ENCODE data around the gene PSMC3IP. TPM values are rescaled to one million over a fixed set of nuclear protein-coding genes. Genes with fewer than 3 reads are reported as not detected.

Gene PSMC3IP
- total RNA-seq, 6 donors from 2014 or later: 1.9 to 6.8 (median 3.8) TPM; not detected in 1

DNA sequence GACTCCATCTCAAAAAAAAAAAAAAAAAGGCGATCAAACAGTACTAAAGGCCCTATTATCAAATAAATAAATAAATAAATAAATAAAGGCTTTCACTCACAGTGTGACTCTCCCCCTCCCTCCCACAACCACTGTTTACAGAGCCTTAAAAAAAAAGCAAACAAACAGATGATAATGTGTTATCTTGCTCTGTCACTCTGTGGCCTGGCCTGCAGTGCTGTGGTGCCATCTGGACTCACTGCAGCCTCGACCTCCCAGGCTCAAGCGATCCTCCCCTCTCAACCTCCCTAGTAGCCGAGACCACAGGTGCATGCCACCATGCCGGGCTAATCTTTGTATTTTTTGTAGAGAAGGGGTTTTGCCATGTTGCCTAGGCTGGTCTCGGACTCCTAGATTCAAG is 49.6 kb downstream of the PSMC3IP start:
- H3K4me1 ChIP-seq: peaks cover 17 to 58% (median 40%) of the 10 kb centered on the region in 4 donors

DNA sequence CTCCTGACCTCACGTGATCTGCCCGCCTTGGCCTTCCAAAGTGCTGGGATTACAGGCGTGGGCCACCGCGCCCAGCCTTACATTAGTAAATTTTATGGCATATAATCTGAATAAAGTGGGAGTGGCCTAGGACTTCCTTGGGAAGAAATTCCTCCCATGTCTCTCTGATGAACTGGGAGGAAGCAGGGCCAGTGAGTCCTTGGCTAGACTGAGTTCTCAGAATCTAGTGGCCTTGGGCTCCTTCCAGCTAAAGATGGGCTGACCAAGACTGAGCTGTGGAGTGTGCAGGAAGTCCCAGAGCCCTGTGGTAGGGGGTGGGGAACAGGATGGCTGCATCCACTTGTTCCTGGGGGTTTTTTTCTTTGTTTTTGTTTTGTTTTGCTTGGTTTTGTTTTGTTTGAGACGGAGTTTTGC is 51.5 kb downstream of the PSMC3IP start:
- 88 to 89% methylated on average over 6 of the region's 6 CpGs for WGBS, 2 donors
- TF ChIP-seq, protein P1, sequence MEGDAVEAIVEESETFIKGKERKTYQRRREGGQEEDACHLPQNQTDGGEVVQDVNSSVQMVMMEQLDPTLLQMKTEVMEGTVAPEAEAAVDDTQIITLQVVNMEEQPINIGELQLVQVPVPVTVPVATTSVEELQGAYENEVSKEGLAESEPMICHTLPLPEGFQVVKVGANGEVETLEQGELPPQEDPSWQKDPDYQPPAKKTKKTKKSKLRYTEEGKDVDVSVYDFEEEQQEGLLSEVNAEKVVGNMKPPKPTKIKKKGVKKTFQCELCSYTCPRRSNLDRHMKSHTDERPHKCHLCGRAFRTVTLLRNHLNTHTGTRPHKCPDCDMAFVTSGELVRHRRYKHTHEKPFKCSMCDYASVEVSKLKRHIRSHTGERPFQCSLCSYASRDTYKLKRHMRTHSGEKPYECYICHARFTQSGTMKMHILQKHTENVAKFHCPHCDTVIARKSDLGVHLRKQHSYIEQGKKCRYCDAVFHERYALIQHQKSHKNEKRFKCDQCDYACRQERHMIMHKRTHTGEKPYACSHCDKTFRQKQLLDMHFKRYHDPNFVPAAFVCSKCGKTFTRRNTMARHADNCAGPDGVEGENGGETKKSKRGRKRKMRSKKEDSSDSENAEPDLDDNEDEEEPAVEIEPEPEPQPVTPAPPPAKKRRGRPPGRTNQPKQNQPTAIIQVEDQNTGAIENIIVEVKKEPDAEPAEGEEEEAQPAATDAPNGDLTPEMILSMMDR (IDR thresholded peaks at IDR 0.05): no peak
- no peak for TF ChIP-seq POLR2AphosphoS5 (IDR thresholded peaks at IDR 0.05)
- no peak for TF ChIP-seq EP300 (IDR thresholded peaks at IDR 0.05)
- no peak for TF ChIP-seq POLR2A (IDR thresholded peaks at IDR 0.05)
- peak; percentile 60 to 67 for ATAC-seq (ENCODE audit: low FRiP score in 2 of 2)
- H3K27me3 ChIP-seq: no peaks in the 10 kb centered on the region
- peaks cover 0 to 23% (median 18%) of the 10 kb centered on the region in 4 donors for H3K36me3 ChIP-seq
- H3K4me3 ChIP-seq: no peak overlapping the region
- no peaks in the 10 kb centered on the region for H3K9me3 ChIP-seq
- peak overlapping the region in 2 of 4 donors; percentile 24 to 59 for H3K27ac ChIP-seq
- DNase-seq: no peak
- H3K4me1 ChIP-seq: peaks cover 30 to 61% (median 48%) of the 10 kb centered on the region in 4 donors

More for the DNA sequence above, 49.6 kb downstream of the PSMC3IP start:
- no peak for TF ChIP-seq POLR2AphosphoS5 (IDR thresholded peaks at IDR 0.05)
- TF ChIP-seq EP300 (IDR thresholded peaks at IDR 0.05): no peak
- TF ChIP-seq, protein P1 (IDR thresholded peaks at IDR 0.05): no peak
- no peak for TF ChIP-seq POLR2A (IDR thresholded peaks at IDR 0.05)
- Histone ChIP-seq H3K27me3 (no peaks in the 10 kb centered on the region), H3K4me3 (no peak overlapping the region), H3K9me3 (no peaks in the 10 kb centered on the region), H3K27ac (no peak overlapping the region), H3K36me3 (peaks cover 0 to 5% (median 2%) of the 10 kb centered on the region in 4 donors)
- 90 to 91% methylated on average over 6 of the region's 6 CpGs for WGBS, 2 donors
- ATAC-seq (ENCODE audit: low FRiP score in 2 of 2): no peak
- no peak for DNase-seq

DNA sequence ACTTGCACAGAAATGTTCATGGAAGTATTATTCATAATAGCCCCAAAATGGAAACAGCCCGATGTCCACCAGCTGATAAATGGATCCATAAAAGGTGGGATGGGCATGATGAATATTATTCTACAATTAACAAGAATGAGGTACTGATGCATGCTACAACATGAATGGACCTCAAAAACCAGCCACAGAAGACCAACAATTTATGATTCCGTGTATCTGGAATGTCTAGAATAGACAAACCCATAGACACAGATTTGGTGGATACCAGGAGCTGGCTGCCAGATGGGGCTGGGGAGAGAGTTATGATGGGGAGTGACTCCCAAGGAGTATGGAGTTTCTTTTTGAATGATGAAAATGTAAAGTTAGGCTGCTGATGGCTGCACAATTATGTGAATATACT is 52.3 kb downstream of the PSMC3IP start:
- Histone ChIP-seq H3K27ac (peak overlapping the region in 1 of 4 donors; percentile 29), H3K36me3 (peaks cover 0 to 25% (median 18%) of the 10 kb centered on the region in 4 donors), H3K4me3 (no peak overlapping the region), H3K4me1 (peaks cover 38 to 61% (median 49%) of the 10 kb centered on the region in 4 donors), H3K27me3 (no peaks in the 10 kb centered on the region), H3K9me3 (no peaks in the 10 kb centered on the region)
- TF ChIP-seq, protein P1 (IDR thresholded peaks at IDR 0.05): no peak
- no peak for TF ChIP-seq EP300 (IDR thresholded peaks at IDR 0.05)
- no peak for TF ChIP-seq POLR2AphosphoS5 (IDR thresholded peaks at IDR 0.05)
- no peak for TF ChIP-seq POLR2A (IDR thresholded peaks at IDR 0.05)
- ATAC-seq (ENCODE audit: low FRiP score in 2 of 2): peak in 1 of 2 donors; percentile 33
- DNase-seq: no peak
- WGBS, 2 donors: 85 to 87% methylated on average over 2 of the region's 2 CpGs

DNA sequence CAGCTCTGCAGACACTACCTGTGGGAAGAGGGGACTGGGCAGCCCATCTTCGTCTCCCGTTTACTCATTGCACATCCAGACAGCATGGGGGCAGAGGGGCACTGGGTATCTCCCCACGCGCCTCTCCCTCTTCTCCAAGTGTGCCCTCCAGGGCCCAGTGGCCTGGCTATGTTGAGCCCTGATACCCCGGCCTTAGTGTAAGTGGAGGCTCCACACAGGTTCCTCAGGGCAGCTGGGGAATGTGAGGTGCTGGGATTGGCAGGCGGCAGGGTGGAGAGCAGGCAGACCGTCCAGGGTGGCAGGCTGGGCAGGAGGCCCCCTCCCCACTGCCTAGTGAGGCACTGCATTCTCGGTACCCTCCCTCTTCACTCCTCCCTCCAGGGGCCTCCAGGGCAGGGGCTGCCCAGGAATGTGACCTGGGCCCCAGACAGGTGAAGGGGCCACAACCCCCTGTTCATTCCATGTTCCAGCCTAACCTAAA is 54.7 kb downstream of the PSMC3IP start:
- DNase-seq (no peak), ATAC-seq (ENCODE audit: low FRiP score in 2 of 2) (no peak)
- Histone ChIP-seq H3K4me3 (no peak overlapping the region), H3K4me1 (peaks cover 56 to 70% (median 70%) of the 10 kb centered on the region in 4 donors), H3K36me3 (peaks cover 0 to 25% (median 18%) of the 10 kb centered on the region in 4 donors), H3K27me3 (no peaks in the 10 kb centered on the region), H3K9me3 (no peaks in the 10 kb centered on the region), H3K27ac (peak overlapping the region; percentile 84 to 92 (median 90))
- 84 to 89% methylated on average over 7 to 8 of the region's 8 CpGs for WGBS, 2 donors
- TF ChIP-seq, protein P1 (IDR thresholded peaks at IDR 0.05): no peak
- no peak for TF ChIP-seq POLR2A (IDR thresholded peaks at IDR 0.05)
- no peak for TF ChIP-seq POLR2AphosphoS5 (IDR thresholded peaks at IDR 0.05)
- no peak for TF ChIP-seq EP300 (IDR thresholded peaks at IDR 0.05)

Other genes with a start within 250 kb of the PSMC3IP start
- gene STAT3, start 189.3 kb downstream of the PSMC3IP start, total RNA-seq: 100 to 1,000 TPM; 228 to 335 (median 264) TPM
- gene CAVIN1, start 154.5 kb downstream of the PSMC3IP start, total RNA-seq: 100 to 1,000 TPM in 5 of 6 donors, 10 to 100 TPM in 1; 89.1 to 406 (median 307) TPM
- 100 to 1,000 TPM in 3 of 6 donors, 10 to 100 TPM in 3; 68.3 to 212 (median 118) TPM for gene ATP6V0A1, start 118.9 kb downstream of the PSMC3IP start, total RNA-seq
- gene NAGLU, start 41.5 kb downstream of the PSMC3IP start, total RNA-seq: 10 to 100 TPM; 36.7 to 97.4 (median 68.4) TPM
- gene HSD17B1, start 24.8 kb downstream of the PSMC3IP start, total RNA-seq: 1 to 10 TPM in 5 of 6 donors, not detected in 1; 1.3 to 6.3 (median 1.7) TPM
- 10 to 100 TPM; 34.7 to 71.1 (median 51.4) TPM for gene COASY, start 15.6 kb downstream of the PSMC3IP start, total RNA-seq
- 100 to 1,000 TPM in 1 of 6 donors, 10 to 100 TPM in 5; 61.8 to 104 (median 83.5) TPM for gene MLX, start 10.6 kb downstream of the PSMC3IP start, total RNA-seq
- 10 to 100 TPM; 47.1 to 89.7 (median 59.9) TPM for gene RETREG3, start 31.6 kb upstream of the PSMC3IP start, total RNA-seq
- 10 to 100 TPM; 27.3 to 55.4 (median 31.8) TPM for gene TUBG1, start 32.0 kb upstream of the PSMC3IP start, total RNA-seq
- 100 to 1,000 TPM in 1 of 6 donors, 10 to 100 TPM in 5; 12.4 to 104 (median 15.2) TPM for gene TUBG2, start 81.6 kb upstream of the PSMC3IP start, total RNA-seq
- gene PLEKHH3, start 99.3 kb upstream of the PSMC3IP start, total RNA-seq: 10 to 100 TPM; 18.4 to 93.2 (median 28.4) TPM
- 1 to 10 TPM in 4 of 6 donors, under 1 TPM in 2; 0.30 to 2.2 (median 1.4) TPM for gene CCR10, start 104.1 kb upstream of the PSMC3IP start, total RNA-seq
- gene CNTNAP1, start 104.8 kb upstream of the PSMC3IP start, total RNA-seq: 10 to 100 TPM in 1 of 6 donors, 1 to 10 TPM in 5; 1.7 to 37.7 (median 4.3) TPM
- 100 to 1,000 TPM in 1 of 6 donors, 10 to 100 TPM in 5; 30.7 to 122 (median 55.0) TPM for gene EZH1, start 167.3 kb upstream of the PSMC3IP start, total RNA-seq
- 100 to 1,000 TPM in 1 of 6 donors, 10 to 100 TPM in 4, not detected in 1; 12.2 to 120 (median 55.8) TPM for gene RAMP2, start 183.5 kb upstream of the PSMC3IP start, total RNA-seq
- gene VPS25, start 195.7 kb upstream of the PSMC3IP start, total RNA-seq: 10 to 100 TPM; 19.0 to 54.6 (median 36.7) TPM
- 1 to 10 TPM in 1 of 6 donors, under 1 TPM in 3, not detected in 2; 0.15 to 1.8 (median 0.26) TPM for gene WNK4, start 202.9 kb upstream of the PSMC3IP start, total RNA-seq
- gene COA3, start 221.0 kb upstream of the PSMC3IP start, total RNA-seq: 10 to 100 TPM; 23.3 to 95.3 (median 67.4) TPM
- 1 to 10 TPM in 1 of 6 donors, under 1 TPM in 4, not detected in 1; 0.22 to 1.2 (median 0.39) TPM for gene CNTD1, start 221.1 kb upstream of the PSMC3IP start, total RNA-seq
- 100 to 1,000 TPM in 3 of 6 donors, 10 to 100 TPM in 3; 83.0 to 167 (median 101) TPM for gene BECN1, start 246.6 kb upstream of the PSMC3IP start, total RNA-seq

All from upper lobe of left lung (tissue), 6 donors.